Measurements from ENCODE around the gene LPIN3. TPM values are rescaled to one million over a fixed set of nuclear protein-coding genes. Genes with fewer than 3 reads are reported as not detected.

Gene LPIN3
- total RNA-seq, 1 experiment from 2014 or later, result 3.8 TPM

DNA sequence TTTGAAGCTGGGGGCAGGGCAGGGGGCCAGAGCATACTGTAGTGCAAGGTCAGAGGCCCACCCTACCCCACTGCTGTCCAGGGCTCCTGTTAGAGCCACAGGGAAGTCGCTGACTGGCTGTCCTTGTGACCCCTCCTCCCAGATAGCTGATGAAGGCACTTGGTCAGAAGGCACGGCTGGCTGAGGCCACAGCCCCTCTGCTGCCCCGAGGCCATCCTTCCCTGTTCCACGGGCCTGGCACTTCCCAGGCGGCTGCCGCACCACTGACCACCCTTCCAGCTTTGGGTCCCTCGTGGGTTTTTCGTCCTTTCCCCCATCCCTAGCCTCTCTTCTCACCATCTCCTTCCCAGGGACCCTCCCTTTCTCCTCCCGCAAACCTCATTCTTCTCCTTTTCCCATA is 35.2 kb downstream of the LPIN3 start:
- no peak overlapping the region for H2BK15ac ChIP-seq (ENCODE audit: low read depth, low read length)
- H2AK5ac ChIP-seq (ENCODE audit: insufficient read length, low read length), result no peak overlapping the region
- H4K20me1 ChIP-seq (ENCODE audit: control insufficient read depth, insufficient read depth, insufficient read length), result no peaks in the 10 kb centered on the region
- H3K14ac ChIP-seq (ENCODE audit: insufficient read depth, low read length), result no peak overlapping the region; the same call in 1 of the 2 replicates
- H3T11ph ChIP-seq (ENCODE audit: low read length), result no peak overlapping the region
- peaks cover 7 to 14% of the 10 kb centered on the region in 2 experiments for H3K9me3 Mint-ChIP-seq
- peaks cover 12 to 15% of the 10 kb centered on the region in 2 experiments for H3K4me1 Mint-ChIP-seq
- H3K27me3 ChIP-seq (ENCODE audit: insufficient read depth, low read length), result no peaks in the 10 kb centered on the region
- no peaks in the 10 kb centered on the region for H3K23me2 ChIP-seq (ENCODE audit: insufficient read length, low read depth, low read length, poor library complexity, severe bottlenecking)
- no peaks in the 10 kb centered on the region for H3K79me1 ChIP-seq (ENCODE audit: insufficient read depth, low read depth, low read length, poor library complexity, severe bottlenecking)
- H3K9me3 ChIP-seq (ENCODE audit: control insufficient read depth, low read depth, low read length), result peaks cover 4% of the 10 kb centered on the region
- no peak overlapping the region for H2BK12ac ChIP-seq (ENCODE audit: insufficient read length, low read depth, low read length)
- DNase-seq, result no peak
- H3K27me3 Mint-ChIP-seq (ENCODE audit: low read depth), result peaks cover 28% of the 10 kb centered on the region
- H3K4me2 ChIP-seq (ENCODE audit: insufficient read depth, insufficient read length, low read length), result no peak overlapping the region
- TF ChIP-seq, protein P1, sequence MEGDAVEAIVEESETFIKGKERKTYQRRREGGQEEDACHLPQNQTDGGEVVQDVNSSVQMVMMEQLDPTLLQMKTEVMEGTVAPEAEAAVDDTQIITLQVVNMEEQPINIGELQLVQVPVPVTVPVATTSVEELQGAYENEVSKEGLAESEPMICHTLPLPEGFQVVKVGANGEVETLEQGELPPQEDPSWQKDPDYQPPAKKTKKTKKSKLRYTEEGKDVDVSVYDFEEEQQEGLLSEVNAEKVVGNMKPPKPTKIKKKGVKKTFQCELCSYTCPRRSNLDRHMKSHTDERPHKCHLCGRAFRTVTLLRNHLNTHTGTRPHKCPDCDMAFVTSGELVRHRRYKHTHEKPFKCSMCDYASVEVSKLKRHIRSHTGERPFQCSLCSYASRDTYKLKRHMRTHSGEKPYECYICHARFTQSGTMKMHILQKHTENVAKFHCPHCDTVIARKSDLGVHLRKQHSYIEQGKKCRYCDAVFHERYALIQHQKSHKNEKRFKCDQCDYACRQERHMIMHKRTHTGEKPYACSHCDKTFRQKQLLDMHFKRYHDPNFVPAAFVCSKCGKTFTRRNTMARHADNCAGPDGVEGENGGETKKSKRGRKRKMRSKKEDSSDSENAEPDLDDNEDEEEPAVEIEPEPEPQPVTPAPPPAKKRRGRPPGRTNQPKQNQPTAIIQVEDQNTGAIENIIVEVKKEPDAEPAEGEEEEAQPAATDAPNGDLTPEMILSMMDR (conservative IDR thresholded peaks at IDR 0.05), result no peak
- H2BK20ac ChIP-seq (ENCODE audit: low read depth, low read length, poor library complexity, severe bottlenecking), result no peak overlapping the region
- H4K8ac ChIP-seq (replicated peaks; ENCODE audit: insufficient read length, low read depth, low read length), result no peak overlapping the region
- H3K79me2 ChIP-seq (ENCODE audit: insufficient read depth, low read length), result no peaks in the 10 kb centered on the region
- no peak overlapping the region for H3K18ac ChIP-seq (ENCODE audit: insufficient read length, low read depth, low read length)
- H3K9ac ChIP-seq (ENCODE audit: extremely low read depth, insufficient read length, low read length), result no peak overlapping the region
- no peak overlapping the region for H3K27ac Mint-ChIP-seq
- no peak overlapping the region for H4K91ac ChIP-seq (ENCODE audit: insufficient read length, low read depth, low read length)
- no peak overlapping the region for H3K4ac ChIP-seq (ENCODE audit: low read depth, low read length)
- no peak overlapping the region for H3K4me3 Mint-ChIP-seq
- no peak overlapping the region for H3K56ac ChIP-seq (ENCODE audit: insufficient read length, low read depth, low read length)
- H2BK120ac ChIP-seq (ENCODE audit: low read depth, low read length, poor library complexity, severe bottlenecking), result no peak overlapping the region
- H3K4me1 ChIP-seq (ENCODE audit: insufficient read depth, low read length), result no peaks in the 10 kb centered on the region
- H3K36me3 Mint-ChIP-seq (ENCODE audit: insufficient read depth in 1 of 3, low read depth in 3 of 3), result peaks cover 0 to 10% (median 5%) of the 10 kb centered on the region in 3 experiments; a peak in 4 of 7 replicates
- H4K5ac ChIP-seq (ENCODE audit: insufficient read length, low read depth, low read length), result no peak overlapping the region
- H2AFZ ChIP-seq (ENCODE audit: low read length), result no peak overlapping the region
- H3K23ac ChIP-seq (ENCODE audit: insufficient read length, low read depth, low read length), result no peak overlapping the region
- no peak overlapping the region for H2BK5ac ChIP-seq (ENCODE audit: insufficient read length, low read length)
- no CpG with 5 or more reads among the region's 9 CpGs for WGBS (ENCODE audit: extremely low coverage, insufficient read length, low lambda C conversion rate)
- no peak overlapping the region for H3K27ac ChIP-seq (ENCODE audit: insufficient read length, low read depth, low read length)

Measured in H9 (cell line).